Measurements from ENCODE around the gene MMP25.

The MMP25 gene

DNA sequence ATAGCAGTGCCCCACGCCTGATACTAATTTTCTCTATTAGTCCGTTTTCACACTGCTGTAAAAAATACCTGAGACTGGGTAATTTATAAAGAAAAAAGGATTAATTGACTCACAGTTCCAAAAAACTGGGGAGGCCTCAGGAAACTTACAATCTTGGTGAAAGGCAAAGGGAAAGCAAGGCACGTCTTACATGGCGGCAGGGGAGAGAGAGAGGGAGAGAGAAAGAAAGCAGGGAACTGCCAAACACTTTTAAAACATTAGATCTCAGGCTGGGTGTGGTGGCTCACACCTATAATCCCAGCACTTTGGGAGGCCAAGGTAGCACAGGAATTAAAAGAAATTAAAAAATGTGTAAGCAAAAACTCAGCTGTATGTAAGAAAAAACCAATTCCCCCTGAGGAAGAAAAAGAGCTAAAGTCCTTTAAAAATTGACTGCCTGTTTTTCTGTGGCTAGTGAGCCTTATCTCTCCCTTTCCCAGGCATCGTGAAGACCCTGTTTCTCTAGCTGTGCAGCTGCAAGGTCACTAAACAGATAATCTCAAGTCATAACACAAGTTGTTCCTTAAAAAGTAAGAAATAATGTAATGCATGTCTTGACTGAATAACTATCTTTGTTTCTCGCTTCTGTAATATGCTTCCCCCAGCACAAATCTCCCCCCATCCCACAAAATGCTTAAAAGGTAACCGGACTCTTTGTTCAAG, 38.8 kb downstream of the MMP25 start:
- no peak overlapping the region for H3K4me3 ChIP-seq (ENCODE audit: low read length)
- TF ChIP-seq, protein P1, sequence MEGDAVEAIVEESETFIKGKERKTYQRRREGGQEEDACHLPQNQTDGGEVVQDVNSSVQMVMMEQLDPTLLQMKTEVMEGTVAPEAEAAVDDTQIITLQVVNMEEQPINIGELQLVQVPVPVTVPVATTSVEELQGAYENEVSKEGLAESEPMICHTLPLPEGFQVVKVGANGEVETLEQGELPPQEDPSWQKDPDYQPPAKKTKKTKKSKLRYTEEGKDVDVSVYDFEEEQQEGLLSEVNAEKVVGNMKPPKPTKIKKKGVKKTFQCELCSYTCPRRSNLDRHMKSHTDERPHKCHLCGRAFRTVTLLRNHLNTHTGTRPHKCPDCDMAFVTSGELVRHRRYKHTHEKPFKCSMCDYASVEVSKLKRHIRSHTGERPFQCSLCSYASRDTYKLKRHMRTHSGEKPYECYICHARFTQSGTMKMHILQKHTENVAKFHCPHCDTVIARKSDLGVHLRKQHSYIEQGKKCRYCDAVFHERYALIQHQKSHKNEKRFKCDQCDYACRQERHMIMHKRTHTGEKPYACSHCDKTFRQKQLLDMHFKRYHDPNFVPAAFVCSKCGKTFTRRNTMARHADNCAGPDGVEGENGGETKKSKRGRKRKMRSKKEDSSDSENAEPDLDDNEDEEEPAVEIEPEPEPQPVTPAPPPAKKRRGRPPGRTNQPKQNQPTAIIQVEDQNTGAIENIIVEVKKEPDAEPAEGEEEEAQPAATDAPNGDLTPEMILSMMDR (conservative IDR thresholded peaks at IDR 0.05; ENCODE audit: low read depth, low read length) = no peak
- DNase-seq (ENCODE audit: low read depth) = no peak

GRCh38 chr16:3085868-3086595, 39.7 kb downstream of the MMP25 start:
- no peak for DNase-seq (ENCODE audit: low read depth)
- no peak overlapping the region for H3K4me3 ChIP-seq (ENCODE audit: low read length)
- TF ChIP-seq, protein P1 (conservative IDR thresholded peaks at IDR 0.05; ENCODE audit: low read depth, low read length) = no peak

DNA sequence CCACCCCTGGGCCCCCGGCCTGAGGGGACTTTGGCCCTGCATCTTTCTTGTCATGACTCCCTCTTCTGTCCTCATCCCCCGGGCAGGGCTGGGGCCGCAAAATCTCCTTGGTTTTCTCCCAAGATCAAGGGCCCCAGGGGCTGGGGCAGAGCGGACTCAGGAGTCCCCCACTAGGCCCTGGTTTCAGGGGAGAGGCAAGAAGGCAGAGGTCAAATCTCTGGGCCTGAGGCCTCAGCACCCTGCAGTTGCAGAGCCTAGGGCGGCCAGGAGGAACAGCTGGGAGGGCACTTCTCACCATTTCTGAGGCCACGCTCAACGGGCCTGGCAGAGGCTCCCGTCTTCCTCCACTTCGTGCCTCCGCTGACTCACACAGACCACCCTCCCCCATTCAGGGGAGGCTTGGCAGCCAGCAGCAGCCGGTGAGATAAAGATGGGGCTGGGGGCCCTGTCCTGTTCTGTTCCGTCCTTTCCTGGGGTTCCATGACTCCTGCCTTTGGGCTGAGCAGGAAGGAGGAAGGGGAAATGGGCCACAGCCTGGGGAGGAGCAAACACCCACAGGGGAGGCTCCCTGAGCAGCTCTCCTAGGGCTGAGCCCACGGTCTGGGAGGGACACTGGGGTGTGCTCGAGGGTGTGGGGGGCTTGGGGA, 40.4 kb downstream of the MMP25 start:
- TF ChIP-seq, protein P1 (conservative IDR thresholded peaks at IDR 0.05; ENCODE audit: low read depth, low read length) = no peak
- DNase-seq (ENCODE audit: low read depth) = no peak
- H3K4me3 ChIP-seq (ENCODE audit: low read length) = no peak overlapping the region

DNA sequence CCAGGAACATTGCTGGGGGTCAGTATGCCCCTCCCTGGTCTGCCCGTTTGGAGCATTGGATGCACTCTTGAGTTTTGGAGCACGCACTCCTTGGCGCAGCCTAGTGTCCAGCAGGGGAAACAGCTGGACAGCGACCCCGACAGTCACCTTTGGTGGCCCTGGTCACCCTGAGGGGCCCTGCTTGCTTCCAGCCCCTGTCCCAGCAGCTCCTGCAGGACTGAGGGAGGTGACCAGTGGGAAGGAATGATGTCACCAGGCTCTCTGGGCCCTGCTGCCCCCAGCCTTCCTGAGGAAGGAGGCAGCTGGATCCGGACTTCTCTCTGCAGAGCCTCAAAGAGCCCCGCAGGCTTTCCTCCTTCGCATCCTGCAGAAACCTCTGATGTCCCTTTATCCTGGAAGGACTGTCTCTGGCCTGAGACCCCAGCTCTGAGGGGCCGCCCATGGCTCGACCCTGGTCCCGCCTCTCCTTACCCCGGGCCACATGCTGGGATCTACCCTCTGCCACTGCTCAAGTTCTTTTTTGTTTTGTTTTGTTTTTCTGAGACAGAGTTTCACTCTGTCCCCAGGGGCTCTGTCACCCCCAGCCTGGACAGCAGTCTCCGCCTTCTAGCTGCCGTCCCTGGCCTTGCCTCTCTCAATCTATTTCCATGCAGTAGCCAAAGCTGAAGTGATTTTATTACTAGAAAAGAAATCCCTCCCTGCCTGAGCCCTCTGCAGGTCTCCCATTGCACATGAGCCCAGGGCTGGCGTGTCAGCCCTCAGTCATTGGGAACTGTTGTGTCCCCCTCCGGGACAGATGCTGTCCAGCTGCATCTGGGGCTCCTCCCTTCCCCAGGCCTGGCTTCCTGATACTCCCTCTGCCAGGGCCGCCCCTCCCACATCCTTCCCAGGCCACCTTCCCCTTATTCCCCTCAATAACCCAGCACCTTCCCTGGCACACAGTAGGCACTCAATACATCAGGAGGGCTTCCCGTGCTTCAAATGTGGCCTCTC, 41.2 kb downstream of the MMP25 start:
- H3K4me3 ChIP-seq (ENCODE audit: low read length) = no peak overlapping the region
- DNase-seq (ENCODE audit: low read depth) = no peak
- TF ChIP-seq, protein P1 (conservative IDR thresholded peaks at IDR 0.05; ENCODE audit: low read depth, low read length) = peak; percentile 22

- no peak overlapping the region for H3K4me3 ChIP-seq (ENCODE audit: low read length)
- TF ChIP-seq, protein P1 (conservative IDR thresholded peaks at IDR 0.05; ENCODE audit: low read depth, low read length) = no peak
- no peak for DNase-seq (ENCODE audit: low read depth)
Observed at GRCh38 chr16:3088450-3088849, 42.1 kb downstream of the MMP25 start.

GRCh38 chr16:3088925-3089716, 42.8 kb downstream of the MMP25 start:
- no peak for DNase-seq (ENCODE audit: low read depth)

More at GRCh38 chr16:3088925-3089716, 42.8 kb downstream of the MMP25 start:
- TF ChIP-seq, protein P1 (conservative IDR thresholded peaks at IDR 0.05; ENCODE audit: low read depth, low read length) = no peak
- no peak overlapping the region for H3K4me3 ChIP-seq (ENCODE audit: low read length)
